ENCODE results near the gene WDR49.

Gene WDR49

DNA sequence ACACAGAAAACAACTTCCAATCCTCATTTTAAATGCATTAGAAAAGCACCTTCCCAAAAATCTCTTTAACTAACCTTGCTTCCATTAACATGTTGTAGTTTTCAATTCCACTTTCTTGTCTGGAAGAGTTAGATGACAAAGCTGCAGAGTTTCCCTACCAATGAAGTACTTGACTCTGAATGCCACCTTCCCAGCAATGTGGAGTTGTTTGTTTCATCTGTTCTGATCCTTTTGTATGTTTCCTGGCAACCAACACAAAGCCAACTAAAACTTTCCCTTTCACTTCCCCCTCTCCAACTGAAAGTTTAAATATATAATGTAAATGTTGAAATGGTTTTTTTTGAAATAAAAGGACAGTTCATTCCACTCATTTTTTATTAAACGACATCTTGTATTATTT lies at the start of gene WDR49:
WDR49 (minus strand) TSS at position 183 of the 400 bp plus-strand sequence. CDS start 517 bp downstream, outside the sequence.
- no peaks in the 10 kb centered on the region for H3K36me3 Mint-ChIP-seq (ENCODE audit: low read depth)
- no peak within 1 kb of the TSS for H3K27ac Mint-ChIP-seq
- no peak for DNase-seq
- H3K9me3 Mint-ChIP-seq: no peaks in the 10 kb centered on the region
- no peak within 1 kb of the TSS for H3K4me3 Mint-ChIP-seq
- H3K27me3 Mint-ChIP-seq: peaks cover 4% of the 10 kb centered on the region
- peaks cover 8% of the 10 kb centered on the region for H3K4me1 Mint-ChIP-seq (ENCODE audit: low read depth)

DNA sequence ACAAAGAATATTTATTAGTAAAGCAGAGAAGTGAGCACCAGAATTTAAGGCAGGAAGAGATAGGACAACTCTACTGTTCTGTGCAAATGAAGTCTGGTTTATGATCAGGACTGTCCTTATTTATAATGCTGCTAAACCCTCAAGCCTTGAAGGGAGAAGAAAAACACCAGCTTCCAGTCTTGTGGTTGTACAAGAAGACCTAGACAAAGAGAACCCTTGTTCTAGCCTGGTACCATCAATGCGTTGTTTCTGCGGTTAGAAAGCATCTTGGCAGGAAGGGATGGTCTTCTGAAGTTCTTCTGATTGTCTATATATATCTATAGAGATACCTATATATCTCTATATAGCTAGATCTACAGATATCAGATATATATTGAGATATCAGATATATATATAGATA lies 47.2 kb upstream of the WDR49 start:
- no peak for DNase-seq
- Mint-ChIP-seq H3K4me1 (ENCODE audit: low read depth) (peaks cover 33% of the 10 kb centered on the region), H3K4me3 (no peak overlapping the region), H3K27ac (peak overlapping the region; percentile 27), H3K9me3 (no peaks in the 10 kb centered on the region), H3K36me3 (ENCODE audit: low read depth) (peaks cover 77% of the 10 kb centered on the region), H3K27me3 (no peaks in the 10 kb centered on the region)

DNA sequence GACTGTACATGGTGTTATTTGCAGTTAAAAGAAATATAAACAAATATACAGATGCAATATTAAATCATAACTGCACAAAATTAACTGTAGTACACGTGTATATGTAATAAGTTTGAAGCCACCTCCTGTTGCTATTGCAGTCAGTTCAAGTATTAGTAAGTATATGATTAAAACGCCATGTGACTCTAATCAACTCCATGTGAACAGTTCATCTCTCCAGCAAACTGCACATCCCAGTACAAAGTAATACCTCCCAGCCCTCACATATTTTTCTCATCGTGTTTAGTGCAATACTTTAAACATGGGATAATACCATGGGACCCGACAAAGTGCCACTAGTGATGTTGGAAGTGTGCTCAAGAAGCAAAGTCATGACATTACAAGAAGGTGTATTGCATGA lies 46.3 kb upstream of the WDR49 start:
- peaks cover 28% of the 10 kb centered on the region for H3K4me1 Mint-ChIP-seq (ENCODE audit: low read depth)
- no peaks in the 10 kb centered on the region for H3K9me3 Mint-ChIP-seq
- H3K36me3 Mint-ChIP-seq (ENCODE audit: low read depth): peaks cover 81% of the 10 kb centered on the region
- H3K27ac Mint-ChIP-seq: no peak overlapping the region
- H3K27me3 Mint-ChIP-seq: no peaks in the 10 kb centered on the region
- H3K4me3 Mint-ChIP-seq: no peak overlapping the region
- DNase-seq: no peak

DNA sequence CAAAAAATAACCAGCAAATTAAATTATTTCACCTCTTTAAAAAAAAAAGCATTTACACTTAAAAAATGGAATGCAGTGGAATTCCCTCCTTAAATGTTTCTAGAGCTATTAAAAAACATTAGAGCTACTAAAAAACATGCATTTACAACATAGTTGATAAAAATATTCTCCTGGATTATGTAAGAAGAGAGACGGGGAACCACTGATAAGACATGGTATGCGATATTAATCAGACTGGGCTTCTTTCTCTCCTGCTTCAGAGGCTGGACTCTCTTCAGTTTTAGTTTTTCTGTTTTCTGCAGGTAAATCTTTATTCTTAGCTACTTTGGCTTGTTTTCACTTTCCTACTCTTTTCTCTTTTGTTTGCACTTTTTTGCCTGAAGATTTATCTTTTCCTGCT lies 40.4 kb upstream of the WDR49 start:
- Mint-ChIP-seq H3K9me3 (no peaks in the 10 kb centered on the region), H3K4me3 (no peak overlapping the region), H3K4me1 (ENCODE audit: low read depth) (peaks cover 44% of the 10 kb centered on the region), H3K27ac (peak overlapping the region; percentile 68), H3K36me3 (ENCODE audit: low read depth) (peaks cover 84% of the 10 kb centered on the region), H3K27me3 (no peaks in the 10 kb centered on the region)
- DNase-seq: no peak

DNA sequence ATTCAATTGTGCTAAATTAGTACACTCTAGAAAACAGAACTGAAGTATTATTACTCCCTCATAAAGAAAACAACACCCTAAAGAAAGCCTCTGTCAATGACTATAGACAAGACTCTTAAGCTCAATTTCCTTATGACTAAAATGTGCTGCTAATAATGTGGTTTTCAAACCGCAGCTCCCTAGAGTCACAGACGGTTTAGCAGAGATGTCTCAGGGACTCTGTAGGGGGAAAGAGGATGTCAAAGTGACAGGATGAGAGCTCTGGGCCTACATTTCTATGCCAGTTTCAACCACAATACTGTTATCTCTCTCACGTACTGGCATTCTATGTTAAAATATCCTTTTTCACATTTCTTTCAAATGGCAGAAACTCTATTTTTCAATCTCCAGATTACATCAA lies 37.6 kb upstream of the WDR49 start:
- peaks cover 39% of the 10 kb centered on the region for H3K4me1 Mint-ChIP-seq (ENCODE audit: low read depth)
- peaks cover 83% of the 10 kb centered on the region for H3K36me3 Mint-ChIP-seq (ENCODE audit: low read depth)
- peak overlapping the region; percentile 80 for H3K27ac Mint-ChIP-seq
- no peaks in the 10 kb centered on the region for H3K27me3 Mint-ChIP-seq
- no peaks in the 10 kb centered on the region for H3K9me3 Mint-ChIP-seq
- DNase-seq: no peak
- H3K4me3 Mint-ChIP-seq: no peak overlapping the region

DNA sequence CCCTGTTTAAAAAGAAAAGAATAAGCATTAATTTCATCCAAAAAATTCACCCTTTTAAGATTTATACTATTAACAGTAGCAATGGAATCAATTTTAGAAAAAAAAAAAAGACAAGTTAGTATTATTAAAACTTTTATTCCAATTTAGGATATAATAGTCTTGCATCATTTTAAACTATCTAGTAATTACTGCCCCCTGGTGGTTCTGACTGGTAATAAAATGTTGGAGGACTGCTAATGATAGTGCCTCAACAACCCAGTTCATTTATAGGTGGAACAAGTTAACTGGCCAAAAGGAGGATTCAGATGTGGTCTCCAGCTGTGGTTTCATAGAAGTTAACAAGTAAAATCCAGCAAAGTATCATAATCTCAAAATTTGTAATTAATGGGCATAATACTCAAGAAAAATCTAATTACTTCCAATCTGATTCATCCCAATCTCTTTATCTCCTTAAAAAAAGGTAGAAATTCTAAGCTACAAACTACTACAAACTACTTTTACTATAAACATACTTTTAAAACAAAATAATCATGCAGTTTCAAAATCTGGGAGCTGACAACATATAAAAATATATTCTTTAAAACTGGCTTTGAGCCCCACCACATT lies 30.7 kb upstream of the WDR49 start:
- no peaks in the 10 kb centered on the region for H3K9me3 Mint-ChIP-seq
- H3K4me1 Mint-ChIP-seq (ENCODE audit: low read depth): peaks cover 11% of the 10 kb centered on the region
- no peak overlapping the region for H3K27ac Mint-ChIP-seq
- H3K36me3 Mint-ChIP-seq (ENCODE audit: low read depth): peaks cover 86% of the 10 kb centered on the region
- H3K4me3 Mint-ChIP-seq: no peak overlapping the region
- no peaks in the 10 kb centered on the region for H3K27me3 Mint-ChIP-seq
- DNase-seq: no peak

DNA sequence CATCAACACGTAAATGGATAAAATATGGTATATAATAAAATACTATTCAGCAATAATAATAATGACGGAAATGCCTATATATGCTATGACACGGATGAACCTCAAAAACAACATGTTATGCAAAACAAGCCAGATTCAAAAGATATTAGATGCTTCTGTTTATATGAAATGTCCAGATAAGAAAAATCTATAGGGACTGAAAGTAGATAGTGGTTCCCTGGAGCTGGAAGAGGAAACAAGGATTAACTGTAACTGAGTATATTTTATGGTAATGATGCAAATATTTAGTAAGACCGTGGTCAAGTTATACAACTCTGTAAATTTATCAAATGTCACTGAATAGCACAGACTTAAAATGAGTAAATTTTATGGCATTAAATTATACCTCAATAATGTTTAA lies 25.8 kb upstream of the WDR49 start:
- Mint-ChIP-seq H3K9me3 (peaks cover 16% of the 10 kb centered on the region), H3K36me3 (ENCODE audit: low read depth) (peaks cover 95% of the 10 kb centered on the region), H3K4me1 (ENCODE audit: low read depth) (peaks cover under 1% of the 10 kb centered on the region), H3K27me3 (no peaks in the 10 kb centered on the region), H3K27ac (no peak overlapping the region), H3K4me3 (no peak overlapping the region)
- DNase-seq: no peak

DNA sequence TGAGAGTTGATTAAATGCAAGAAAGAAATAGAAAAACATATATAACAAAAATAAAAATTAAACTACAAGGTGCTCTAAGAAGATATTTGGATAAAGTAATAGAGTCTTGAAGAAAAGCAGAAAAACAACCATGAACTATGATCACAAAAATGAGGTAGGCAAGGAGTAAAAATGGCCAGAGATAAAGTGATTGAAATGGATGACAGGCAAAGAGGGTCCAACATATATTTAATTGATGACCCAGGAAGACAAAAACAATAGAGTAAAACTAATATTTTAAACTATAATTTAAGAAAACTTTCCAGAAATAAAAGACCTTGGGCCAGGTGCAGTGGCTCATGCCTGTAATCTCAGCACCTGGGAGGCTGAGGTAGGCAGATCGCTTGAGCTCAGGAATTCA lies 22.1 kb upstream of the WDR49 start:
- Mint-ChIP-seq H3K27ac (no peak overlapping the region), H3K36me3 (ENCODE audit: low read depth) (peaks cover 87% of the 10 kb centered on the region), H3K27me3 (no peaks in the 10 kb centered on the region), H3K9me3 (peaks cover 27% of the 10 kb centered on the region), H3K4me3 (no peak overlapping the region), H3K4me1 (ENCODE audit: low read depth) (no peaks in the 10 kb centered on the region)
- DNase-seq: no peak

DNA sequence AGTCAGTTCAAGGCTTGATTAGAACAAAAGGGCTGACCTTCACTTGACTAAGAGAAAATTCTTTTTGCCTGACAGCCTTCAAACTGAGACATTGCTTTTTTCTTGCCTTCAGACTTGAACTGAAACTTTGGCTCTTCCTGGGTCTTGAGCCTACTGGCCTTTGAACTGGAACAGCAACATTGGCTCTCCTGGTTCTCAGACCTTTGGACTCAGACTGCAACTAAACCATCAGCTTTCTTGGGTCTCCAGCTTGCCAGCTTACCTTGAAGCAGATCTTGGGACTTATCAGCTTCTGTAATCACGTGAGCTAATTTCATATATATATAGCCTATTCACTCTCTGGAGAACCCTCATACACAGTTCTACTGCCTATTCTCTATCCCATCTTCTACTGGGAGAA lies 19.5 kb upstream of the WDR49 start:
- H3K9me3 Mint-ChIP-seq: peaks cover 27% of the 10 kb centered on the region
- H3K4me1 Mint-ChIP-seq (ENCODE audit: low read depth): no peaks in the 10 kb centered on the region
- peaks cover 69% of the 10 kb centered on the region for H3K36me3 Mint-ChIP-seq (ENCODE audit: low read depth)
- no peak for DNase-seq
- no peak overlapping the region for H3K27ac Mint-ChIP-seq
- H3K4me3 Mint-ChIP-seq: no peak overlapping the region
- H3K27me3 Mint-ChIP-seq: no peaks in the 10 kb centered on the region

DNA sequence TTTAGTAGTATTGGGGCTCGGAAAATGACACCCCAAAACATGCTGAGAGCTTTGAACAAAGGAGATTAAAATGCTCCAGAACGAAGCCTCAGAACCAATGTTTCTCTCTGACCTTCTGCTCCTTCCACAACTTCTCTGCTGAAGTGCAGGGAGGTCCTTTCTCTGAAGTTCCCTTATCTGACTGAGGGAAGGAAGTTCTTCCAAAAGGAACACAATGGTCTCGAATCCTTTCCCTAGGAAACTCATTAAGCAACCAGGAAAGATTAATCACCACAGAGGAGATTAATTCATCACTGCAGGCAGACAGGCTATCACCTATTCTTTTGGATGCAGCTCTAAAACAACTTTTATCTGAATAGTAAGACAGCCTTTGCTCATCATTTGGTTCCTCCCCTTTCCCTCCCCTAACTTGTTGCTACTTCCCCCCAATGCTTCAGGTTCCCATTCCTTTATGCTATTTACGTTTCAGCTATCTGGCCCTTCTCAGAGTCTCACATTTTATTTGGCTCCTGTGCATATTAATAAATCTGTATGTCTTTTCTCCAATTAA lies 18.2 kb upstream of the WDR49 start:
- DNase-seq: no peak
- H3K36me3 Mint-ChIP-seq (ENCODE audit: low read depth): peaks cover 57% of the 10 kb centered on the region
- H3K27ac Mint-ChIP-seq: no peak overlapping the region
- H3K4me3 Mint-ChIP-seq: no peak overlapping the region
- H3K9me3 Mint-ChIP-seq: peaks cover 26% of the 10 kb centered on the region
- no peaks in the 10 kb centered on the region for H3K27me3 Mint-ChIP-seq
- H3K4me1 Mint-ChIP-seq (ENCODE audit: low read depth): no peaks in the 10 kb centered on the region

DNA sequence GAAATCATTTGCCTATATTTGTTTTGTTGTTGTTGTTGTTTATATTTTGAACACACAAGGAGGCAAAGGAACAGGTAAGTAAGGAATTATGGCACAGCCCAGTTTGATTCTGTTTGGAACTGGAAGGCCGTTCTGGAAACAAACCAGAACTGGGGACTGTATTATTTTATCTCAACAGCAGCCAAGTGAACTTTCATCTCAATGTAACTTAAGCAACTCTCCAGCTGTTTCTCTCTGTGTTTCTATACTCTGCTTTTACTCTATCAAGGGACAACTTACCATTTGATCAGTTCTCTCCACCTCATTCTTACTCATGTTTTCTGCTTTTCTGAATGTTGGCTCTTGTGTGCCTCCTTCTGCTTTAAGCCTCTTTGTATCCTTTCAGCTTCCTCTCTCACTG lies 16.0 kb upstream of the WDR49 start:
- H3K27me3 Mint-ChIP-seq: no peaks in the 10 kb centered on the region
- no peaks in the 10 kb centered on the region for H3K4me1 Mint-ChIP-seq (ENCODE audit: low read depth)
- no peak overlapping the region for H3K4me3 Mint-ChIP-seq
- peaks cover 34% of the 10 kb centered on the region for H3K36me3 Mint-ChIP-seq (ENCODE audit: low read depth)
- H3K27ac Mint-ChIP-seq: no peak overlapping the region
- DNase-seq: no peak
- peaks cover 17% of the 10 kb centered on the region for H3K9me3 Mint-ChIP-seq

DNA sequence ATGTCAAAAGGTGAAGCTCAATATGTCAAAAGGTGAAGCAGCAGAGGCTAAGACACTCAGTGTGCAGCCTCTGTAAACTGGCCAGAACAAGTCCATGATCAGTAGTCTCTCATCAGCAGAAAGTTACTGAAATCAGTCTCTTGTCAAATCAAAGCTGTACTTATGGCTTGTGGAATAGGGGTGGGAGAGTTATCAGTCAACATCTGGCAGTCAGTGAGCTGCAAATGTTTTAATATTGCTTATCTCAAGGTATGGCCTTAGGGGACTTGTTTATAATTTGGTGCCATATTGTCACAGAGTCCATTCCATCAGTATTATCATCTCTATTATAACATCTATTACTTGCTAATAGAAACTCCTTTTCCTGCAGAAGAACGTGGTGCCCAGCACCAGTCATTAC lies 14.9 kb upstream of the WDR49 start:
- no peak for DNase-seq
- Mint-ChIP-seq H3K4me1 (ENCODE audit: low read depth) (no peaks in the 10 kb centered on the region), H3K27me3 (no peaks in the 10 kb centered on the region), H3K4me3 (no peak overlapping the region), H3K27ac (no peak overlapping the region), H3K9me3 (peaks cover 11% of the 10 kb centered on the region), H3K36me3 (ENCODE audit: low read depth) (peaks cover 24% of the 10 kb centered on the region)

DNA sequence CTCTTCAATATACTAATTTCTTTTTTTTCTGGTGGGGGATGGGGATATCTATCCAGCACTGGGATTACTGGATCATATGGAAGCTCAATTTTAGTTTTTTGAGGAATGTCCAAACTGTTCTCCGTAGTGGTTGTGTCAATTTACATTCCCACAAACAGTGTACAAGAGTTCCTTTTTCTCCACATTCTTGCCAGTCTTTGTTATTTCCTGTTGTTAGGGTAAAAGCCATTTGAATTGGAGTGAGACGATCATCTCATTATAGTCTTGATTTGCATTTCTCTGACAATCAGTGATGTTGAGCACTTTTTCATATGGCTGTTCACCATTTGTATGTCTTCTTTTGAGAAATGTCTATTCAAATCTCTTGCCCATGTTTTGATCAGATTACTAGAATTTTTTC lies 12.8 kb upstream of the WDR49 start:
- no peak overlapping the region for H3K27ac Mint-ChIP-seq
- peaks cover 7% of the 10 kb centered on the region for H3K36me3 Mint-ChIP-seq (ENCODE audit: low read depth)
- peaks cover 4% of the 10 kb centered on the region for H3K27me3 Mint-ChIP-seq
- H3K9me3 Mint-ChIP-seq: peaks cover 8% of the 10 kb centered on the region
- no peaks in the 10 kb centered on the region for H3K4me1 Mint-ChIP-seq (ENCODE audit: low read depth)
- H3K4me3 Mint-ChIP-seq: no peak overlapping the region
- no peak for DNase-seq

DNA sequence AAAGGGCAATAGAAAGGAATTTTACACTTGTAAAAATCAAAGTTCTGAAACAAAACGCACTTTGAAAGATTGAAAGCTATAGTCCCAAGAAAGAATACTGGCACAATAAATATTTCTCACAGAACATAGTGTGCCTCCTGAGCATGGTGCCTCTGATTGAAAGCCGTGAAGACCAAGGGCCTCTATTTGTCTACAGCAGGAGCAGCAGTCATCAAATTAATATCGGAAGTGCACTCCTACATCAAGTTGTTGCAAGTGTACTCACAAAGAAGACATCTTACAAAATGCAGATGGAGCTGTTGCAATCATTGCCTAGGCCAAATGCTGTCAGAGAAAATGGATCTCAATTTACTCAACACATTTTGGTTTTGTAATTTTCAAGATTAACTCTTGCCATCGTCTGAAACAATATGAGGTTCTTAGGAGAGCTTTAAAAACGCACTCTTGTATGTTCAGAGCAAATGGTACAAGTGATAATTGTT lies 9.2 kb upstream of the WDR49 start:
- no peaks in the 10 kb centered on the region for H3K36me3 Mint-ChIP-seq (ENCODE audit: low read depth)
- H3K9me3 Mint-ChIP-seq: peaks cover 8% of the 10 kb centered on the region
- no peaks in the 10 kb centered on the region for H3K4me1 Mint-ChIP-seq (ENCODE audit: low read depth)
- H3K4me3 Mint-ChIP-seq: no peak overlapping the region
- peaks cover 15% of the 10 kb centered on the region for H3K27me3 Mint-ChIP-seq
- DNase-seq: no peak
- no peak overlapping the region for H3K27ac Mint-ChIP-seq

DNA sequence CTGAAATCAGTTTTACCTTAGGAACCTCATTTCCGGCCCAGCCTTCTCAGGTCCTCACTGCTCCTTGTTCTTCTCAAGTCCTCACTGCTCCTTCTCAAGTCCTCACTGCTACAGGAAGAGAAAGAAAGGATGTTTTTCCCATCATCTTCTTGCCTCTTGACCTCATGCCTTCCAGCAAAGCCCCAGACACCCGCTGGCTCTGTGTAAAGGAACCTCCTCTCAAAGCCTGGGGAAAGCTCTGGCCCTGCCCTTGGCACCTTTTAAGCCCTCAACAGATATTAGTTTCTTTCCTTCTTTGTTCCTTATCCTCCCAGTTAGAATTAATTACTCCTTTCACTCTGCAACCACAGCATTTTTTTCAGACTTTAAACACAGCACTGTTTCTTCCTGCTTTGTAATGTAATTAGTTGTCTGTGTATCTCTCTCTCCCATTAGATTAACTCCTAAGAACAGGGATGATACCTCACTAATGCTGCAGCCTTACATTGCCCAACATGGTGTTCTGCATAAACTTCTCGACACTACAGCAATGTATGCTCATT lies 4.0 kb upstream of the WDR49 start:
- no peak for DNase-seq
- Mint-ChIP-seq H3K4me3 (no peak overlapping the region), H3K9me3 (no peaks in the 10 kb centered on the region), H3K27ac (no peak overlapping the region), H3K4me1 (ENCODE audit: low read depth) (no peaks in the 10 kb centered on the region), H3K36me3 (ENCODE audit: low read depth) (no peaks in the 10 kb centered on the region), H3K27me3 (peaks cover 19% of the 10 kb centered on the region)
